Brain pericyte (primary cell): ENCODE measurements around the gene LAMA4.
"Not testable (repeated sequence)": the region's sequence is repeated elsewhere in the genome, so short reads cannot be mapped to it uniquely, and the experiment has no call there.

ENCODE experiments used
- DNase-seq: peaks from one replicate; pipeline ENCODE4 v3.0.0-alpha.2; 2012; ENCODE audit warnings: low read depth, low spot score

The LAMA4 gene

DNA sequence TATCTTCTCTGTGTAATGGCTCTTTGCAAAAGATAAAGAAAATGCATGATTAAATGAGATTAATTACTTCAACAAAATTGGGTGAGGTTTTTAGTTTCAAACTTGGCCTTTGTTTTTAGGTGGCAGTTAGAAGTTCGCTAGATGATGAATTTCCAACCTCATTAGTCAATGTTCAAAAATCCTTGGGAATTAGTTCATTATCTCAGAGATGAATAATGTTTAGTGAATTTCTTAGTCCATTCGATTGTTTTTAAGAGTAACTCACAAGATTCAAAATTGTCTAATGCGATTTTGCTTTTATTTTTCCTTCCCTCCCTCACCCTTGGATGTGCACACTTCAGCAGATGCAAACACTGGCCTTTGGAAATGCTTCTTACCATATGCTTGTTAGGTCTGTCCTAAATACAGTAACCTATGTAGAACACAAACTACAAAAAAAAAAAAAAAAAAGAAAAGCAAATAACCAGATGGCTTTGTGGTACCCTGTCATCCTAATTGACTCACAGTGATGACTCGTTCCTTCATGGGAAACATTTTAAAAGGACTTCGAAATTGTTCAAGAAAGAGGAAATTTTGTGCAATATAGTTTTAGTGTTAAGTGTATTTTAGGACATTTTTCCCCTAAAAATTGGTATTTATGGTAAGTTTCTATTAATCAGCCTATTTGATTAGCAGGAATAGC lies 100.3 kb downstream of the LAMA4 start:
- no peak for DNase-seq

DNA sequence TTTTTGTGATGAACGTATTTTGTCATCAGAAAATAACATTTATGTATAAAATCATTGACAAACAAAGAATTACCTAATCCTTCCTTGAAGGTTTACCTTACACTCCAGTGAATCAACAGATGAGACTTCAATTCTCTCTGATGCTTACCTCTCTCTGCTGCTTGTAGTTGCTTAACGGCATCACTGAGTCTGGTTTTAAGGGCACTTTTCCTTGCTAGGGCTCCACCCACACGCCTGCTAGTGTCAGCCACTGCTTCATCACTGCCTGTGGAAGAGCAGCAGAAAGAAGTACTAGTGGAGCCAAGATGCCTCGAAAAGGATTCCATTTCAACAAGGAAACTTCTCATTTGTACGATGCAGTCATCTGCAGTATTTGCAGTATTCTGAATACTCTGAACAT lies 104.0 kb downstream of the LAMA4 start:
- DNase-seq: no peak

DNA sequence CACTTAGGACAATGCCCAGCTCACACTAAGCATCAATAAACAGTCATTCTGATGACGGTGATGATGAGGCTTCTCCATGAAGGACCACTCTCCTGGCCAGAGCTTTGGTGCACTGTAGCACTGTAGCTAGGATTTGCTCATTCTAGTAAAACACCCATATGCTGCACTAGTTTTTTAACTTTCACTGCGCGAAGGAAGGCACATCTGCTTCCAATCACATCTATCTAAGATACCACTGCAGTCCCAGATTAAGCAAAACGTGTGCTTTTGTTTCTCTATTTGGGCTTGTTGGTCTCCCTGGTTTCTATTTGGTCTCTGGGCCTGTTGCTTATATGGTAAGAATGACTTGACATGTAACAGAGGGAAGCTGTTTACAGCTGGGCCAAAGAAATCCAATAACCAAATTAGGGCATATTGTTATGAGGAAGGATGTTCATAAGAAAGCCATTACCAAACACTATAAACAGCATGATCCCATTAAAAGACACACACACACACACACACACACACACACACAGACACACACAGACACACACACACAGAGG lies 104.6 kb downstream of the LAMA4 start:
- DNase-seq: no peak

DNA sequence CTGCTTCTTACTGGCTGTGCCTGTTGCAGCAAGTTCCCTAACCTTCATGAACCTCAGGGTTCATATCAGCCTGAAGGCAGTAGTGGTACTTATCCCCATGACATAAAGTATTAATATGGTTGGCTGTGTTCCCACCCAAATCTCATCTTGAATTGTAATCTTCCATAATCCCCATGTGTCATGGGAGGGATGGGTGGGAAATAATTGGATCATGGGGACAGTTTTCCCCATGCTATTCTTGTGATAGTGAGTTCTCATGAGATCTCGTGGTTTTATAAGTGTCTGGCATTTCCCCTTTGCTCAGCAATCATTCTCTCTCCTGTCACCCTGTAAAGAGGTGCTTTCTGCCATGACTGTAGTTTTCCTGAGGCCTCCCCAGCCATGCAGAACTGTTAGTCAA lies 105.1 kb downstream of the LAMA4 start:
- no peak for DNase-seq

DNA sequence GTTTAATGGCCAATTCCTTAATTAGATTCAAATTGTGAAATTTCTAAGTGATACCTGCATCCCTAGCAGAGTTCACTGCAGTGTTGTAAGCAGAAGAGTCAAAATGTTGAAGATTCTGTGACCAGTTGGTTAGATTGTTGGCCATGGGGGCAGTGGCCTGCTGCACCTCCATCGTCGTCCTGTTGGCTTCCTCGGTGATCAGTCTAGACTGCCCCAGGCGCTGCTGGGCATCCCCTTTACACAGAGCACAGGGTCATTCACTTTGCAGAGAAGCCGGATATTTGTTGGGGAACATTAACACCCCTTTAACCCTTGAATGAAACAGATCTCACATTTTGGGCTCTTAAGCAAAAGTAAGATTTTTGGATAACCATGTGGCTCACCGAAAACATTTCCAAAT lies 106.3 kb downstream of the LAMA4 start:
- DNase-seq: no peak

DNA sequence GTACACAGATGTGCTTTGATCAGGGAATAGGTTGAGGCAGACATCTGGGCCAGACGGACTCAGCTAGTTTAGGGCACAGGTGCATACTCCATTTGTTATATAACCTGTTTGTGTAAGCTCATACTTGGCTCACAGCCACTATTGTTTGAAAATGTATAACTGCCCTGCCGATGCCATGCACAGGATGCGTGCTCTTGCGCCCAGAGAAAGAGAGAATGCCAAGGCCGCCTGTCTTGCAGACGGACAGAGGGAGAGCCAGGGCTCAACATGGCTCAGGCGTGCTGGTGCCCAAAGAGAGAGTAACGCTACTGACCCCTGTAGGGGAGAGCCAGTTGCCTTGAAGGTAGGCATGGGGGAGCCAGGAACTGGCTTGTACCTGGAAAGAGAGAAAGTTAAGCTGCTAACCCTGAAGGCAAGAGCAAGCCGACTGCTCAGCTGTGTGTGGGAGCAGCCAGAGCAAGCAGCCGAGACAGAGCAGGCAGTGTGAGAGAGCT lies 109.2 kb downstream of the LAMA4 start:
- no peak for DNase-seq

DNA sequence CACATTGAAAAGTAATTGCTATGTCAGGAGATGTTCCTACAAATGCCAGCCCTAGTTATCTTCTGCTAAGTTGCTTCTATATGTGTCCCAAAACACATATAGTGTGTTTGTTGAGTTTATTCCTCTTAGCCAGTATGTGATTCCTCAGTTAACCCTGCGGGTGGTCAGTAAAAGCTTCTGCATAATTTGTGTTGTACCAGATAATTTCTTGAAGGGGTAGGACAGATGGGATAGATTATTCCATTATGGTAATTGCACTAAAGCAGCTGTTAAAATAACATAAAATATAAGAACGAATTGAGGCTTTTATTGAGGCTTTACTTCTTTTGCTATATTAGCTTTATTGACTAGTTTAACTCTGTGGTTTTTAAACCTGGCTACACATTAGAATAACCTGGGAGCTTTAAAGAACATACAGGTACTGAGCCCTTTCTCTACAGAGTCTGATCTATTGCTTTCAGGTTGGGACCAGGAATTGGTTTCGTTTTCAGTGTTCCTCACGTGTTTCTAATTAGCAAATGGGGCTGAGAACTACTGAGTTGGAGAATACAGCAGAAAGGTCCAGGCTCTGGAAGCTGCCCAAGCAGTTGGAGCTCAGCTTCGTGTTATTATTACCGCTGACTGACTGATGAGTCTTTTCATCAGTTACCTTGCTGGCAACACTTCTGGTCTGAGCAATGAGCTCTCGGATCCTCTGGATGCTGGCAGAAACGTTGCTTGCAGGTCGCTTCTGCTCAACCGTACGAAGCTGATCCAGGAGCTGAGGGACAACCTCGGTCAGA lies 110.0 kb downstream of the LAMA4 start:
- no peak for DNase-seq

DNA sequence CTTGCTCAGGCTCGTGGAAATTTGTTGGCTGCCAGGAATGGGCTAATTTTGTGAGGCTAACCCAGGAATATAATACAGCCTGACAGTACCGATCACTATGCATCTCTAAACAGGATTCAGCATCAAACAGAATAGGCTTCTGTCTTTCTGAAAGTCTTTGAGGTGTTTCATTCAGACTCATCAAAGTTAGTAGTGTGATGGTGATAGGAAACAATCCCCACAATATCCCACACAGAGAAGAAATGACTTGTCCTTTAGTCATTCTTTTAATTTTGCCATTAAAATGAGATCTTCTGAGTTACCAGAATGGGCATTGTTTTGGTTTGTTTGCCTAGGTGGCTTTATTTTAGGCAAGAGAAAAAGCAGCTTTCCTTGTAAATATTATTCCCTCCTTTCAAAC lies 112.7 kb downstream of the LAMA4 start:
- DNase-seq: no peak

DNA sequence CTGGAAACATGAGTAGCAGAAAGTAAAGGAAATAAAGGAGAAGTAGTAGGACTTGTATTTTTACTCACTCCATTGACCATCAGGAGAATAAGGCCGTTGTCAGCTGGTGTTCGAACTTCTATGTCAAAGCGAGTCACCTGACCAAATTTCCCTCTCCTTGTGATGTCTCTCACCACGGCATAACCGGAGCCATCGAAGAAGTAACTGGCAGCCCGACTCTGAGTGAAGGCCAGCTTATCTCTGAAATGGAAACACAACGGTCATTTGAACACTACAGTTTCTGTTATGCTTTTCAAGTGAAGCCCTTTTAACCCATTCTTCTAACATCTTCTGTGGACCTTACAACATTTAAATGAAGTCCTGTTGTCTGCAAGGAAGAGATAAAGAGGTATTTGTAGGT lies 115.3 kb downstream of the LAMA4 start:
- DNase-seq: no peak

DNA sequence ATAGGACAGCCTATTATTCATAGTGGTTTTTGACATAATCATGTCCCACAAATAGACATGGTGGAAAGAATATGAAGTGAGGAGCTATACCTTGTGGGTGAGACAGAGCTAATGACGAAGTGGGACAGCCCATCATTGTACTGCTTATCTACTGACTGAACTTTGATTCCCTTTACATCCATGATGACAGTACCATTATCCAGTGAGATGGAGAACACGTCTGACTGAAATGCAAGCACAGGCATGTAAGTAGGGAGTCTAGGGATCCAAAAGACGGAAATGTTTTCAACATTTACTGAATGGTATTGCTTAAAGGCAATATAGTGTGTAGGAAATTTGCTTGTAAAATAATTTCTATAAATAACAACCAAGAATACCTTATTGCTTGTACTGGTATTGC lies 123.5 kb downstream of the LAMA4 start:
- no peak for DNase-seq

DNA sequence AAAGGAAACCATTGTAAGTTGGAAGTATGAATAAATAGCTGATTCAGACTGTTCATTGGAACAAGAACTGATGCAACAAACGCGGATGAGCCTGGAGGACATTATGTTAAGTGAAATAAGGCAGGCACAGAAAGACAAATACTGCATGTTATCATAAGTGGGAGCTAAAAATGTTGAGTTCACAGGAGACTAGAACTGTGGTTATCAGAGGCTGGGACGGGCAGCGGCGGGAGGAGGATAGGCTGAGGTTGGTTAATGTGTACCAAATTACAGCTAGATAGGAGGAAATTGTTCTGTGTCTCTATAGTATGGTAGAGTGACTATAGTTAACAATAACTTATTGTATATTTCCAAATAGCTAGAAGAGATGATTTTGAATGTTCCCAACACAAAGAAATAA lies 126.2 kb downstream of the LAMA4 start:
- no peak for DNase-seq

DNA sequence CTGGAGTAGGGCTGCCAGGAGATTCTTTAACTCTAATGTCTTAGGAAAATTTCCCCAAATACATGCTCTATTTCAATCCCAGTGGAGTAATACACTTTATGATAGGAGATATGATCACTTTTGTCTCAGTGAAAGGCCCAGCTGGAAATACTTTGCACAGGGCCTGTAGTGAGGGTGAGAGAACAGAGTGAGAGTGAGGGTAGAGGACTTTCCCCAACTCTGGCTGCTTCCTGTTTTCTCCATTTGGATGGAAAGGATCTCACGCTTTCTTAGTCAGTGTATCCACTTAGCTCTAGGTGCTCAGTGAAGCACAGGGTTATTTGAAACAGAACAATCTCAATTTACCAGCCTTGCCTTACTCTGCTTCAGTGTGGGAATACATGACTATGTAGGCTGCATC lies 130.4 kb downstream of the LAMA4 start:
- DNase-seq: no peak

DNA sequence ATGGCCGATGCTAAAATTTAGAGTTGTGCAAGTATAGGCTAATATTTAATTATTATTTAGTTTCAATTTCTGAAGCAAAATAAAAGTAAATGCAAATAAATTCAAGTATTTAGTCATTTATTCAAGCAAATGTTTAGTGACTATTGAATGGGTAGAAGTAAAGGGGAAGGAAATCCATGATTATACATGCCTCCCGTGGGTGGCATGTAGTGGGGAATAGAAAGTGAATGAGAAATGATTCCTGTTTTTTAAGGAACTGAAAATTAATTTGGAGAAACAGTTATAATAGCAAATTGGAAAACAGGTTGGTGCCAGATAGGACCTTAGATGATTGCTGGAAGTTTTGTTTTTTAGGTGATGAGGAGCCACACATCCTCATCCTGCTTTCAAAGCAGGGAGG lies 131.6 kb downstream of the LAMA4 start:
- DNase-seq: no peak

DNA sequence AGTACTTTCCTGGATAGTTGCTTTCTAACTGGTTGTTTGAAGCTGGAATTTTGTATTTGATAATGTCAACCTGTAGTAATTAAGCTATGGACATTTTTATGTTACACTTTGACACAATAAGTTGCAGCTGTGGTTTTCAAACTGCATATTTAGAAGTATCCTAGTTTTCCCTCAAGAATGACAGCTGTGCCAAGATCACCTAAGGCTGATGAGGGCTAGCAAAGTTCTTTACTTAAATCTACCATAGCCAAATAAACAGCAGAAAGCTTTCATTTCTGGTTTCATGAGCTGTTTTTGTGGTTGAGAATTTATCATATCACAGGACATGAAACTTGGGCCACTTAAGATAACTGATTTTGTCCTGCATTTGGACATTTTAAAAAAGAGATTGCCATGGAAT lies 136.3 kb downstream of the LAMA4 start:
- no peak for DNase-seq

DNA sequence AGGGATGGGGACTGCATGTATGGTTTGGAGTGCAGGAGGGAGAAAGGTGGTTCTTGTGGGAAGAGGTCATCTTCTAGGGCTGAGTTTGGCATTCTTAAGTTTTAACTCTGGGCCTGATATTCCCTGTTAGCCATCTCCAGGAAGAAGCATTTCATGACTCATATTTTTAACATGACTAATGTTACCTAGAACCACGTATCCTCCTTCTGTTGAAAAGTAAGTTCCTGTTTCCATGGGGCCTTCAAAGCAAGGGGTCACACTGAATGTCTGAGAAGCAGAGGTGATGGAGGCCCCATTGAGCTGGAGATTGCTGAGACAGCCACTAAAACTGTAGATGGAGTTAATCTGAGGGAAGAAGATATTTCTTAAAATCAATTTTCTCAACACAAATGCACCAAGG lies 136.8 kb downstream of the LAMA4 start:
- no peak for DNase-seq

DNA sequence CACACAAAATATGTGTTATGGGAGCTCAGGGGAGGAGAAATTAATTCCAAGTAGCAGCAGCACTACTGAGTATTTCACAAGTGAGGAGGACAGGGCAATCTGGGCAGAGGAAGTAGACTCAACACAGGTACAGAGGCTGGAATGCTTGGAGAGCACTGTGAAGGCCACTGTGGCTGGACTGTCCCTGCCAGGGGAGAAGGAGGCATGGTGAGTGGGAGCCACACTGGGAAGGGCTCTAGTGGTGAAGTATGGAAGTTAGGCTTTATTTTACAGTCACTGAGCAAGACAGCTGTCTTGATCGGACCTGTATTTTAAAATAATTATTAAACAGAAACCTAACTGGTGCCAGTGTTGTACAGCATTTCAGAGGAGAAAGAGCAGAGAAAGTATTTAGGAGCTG lies 138.1 kb downstream of the LAMA4 start:
- no peak for DNase-seq

DNA sequence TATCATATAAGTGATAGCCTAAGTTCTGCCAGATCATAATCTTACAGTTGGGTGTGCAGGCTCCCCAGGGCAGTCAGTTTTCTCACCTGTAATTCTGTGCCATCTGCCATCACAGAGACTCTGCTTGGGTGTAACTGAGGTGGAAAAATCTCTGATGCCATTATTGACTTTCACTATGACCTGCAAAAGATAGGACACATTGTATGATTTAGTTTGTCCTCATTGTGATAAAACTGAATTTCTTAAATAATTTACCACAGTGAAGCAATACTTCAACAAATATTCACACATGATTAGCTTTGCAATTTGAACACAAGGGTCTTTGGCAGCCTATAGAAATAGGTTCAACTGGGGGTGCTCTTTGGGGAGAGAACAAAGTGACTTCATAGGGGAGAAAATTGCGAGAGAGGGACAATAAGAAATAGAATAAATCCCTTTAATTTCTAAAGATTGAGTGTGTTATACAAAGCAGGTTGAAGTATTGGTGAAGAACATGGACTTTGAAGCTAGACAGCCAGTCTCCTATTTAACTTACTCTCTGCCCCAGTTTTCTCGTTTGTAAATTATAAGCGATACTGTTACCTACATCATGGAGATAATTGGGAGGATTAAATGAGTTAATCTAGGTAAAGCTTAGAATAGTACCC lies 139.7 kb downstream of the LAMA4 start:
- DNase-seq: no peak

DNA sequence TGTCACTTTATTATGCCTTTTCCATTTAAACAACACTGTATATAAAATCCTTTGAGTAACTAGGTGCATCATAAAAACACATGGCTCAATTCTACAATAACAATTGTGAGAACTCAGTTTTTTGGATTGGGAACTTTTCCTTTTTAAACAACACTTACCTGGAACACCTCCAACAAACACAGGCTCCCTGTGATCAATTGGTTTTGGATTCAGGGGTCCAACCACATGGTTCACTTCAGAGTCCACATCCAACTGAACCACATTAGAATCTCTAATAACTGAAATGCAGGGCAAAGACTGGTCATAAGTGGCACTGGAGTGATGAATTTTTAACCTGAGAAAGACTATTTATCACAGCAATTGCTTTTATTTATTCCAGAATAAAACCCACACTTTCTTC lies 140.4 kb downstream of the LAMA4 start:
- DNase-seq: peak; percentile 11

DNA sequence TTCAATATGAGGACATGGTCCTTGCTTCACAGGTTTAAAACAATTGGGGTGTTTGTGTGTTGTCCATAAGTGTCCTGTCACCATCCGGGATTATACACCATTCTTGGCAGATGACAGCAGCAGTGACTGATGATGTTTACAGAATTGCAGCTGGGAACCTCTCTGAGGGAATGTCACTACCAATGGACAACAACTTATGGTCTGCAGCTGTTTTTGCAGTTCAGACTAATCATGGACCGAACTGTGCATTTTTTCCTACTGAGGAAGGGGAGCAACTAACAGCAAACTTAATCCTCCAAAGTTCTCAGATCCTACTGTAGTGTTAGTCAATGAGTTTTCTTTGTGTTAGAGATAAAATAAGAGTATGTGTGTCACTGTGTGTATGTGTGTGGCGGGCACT lies 140.9 kb downstream of the LAMA4 start:
- DNase-seq: no peak

DNA sequence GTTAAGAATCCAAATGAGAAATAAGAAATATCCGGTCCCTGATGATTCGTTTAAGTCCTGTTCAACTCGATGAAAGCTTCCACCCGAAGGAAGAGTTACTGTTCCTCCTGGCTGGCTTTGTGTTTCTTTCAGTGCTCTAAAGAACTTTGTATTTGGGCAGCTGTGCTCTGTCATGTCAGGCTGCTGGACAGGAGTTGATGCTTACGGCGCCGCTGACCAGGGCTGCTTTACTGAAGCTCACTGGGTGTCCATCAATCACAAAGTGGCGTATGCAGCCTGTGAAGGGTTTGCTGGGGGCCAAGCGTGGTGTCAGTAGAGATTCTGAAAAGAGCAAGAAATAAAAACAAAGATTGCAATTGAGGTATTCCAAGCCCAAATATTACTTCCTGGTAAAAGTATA lies 145.1 kb downstream of the LAMA4 start:
- DNase-seq: no peak

DNA sequence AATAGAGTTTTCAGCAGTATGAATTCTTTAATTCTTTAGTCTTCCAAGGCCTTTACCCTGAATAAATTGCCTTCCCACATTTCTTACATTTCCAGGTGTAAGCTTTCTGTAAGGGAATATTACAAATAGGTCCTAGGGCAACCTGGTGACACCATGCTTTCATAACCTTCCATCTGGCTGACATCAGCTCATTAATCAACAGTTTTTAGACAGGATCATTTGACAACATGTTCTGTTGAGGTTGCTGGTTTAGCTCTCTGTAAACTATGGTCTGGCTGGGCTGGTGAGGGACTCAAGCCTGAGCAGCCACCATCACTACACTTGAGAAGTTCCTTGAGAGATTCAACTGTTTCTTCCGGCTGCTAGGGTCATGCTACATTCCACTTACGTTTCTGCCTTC lies 147.8 kb downstream of the LAMA4 start:
- DNase-seq: no peak

DNA sequence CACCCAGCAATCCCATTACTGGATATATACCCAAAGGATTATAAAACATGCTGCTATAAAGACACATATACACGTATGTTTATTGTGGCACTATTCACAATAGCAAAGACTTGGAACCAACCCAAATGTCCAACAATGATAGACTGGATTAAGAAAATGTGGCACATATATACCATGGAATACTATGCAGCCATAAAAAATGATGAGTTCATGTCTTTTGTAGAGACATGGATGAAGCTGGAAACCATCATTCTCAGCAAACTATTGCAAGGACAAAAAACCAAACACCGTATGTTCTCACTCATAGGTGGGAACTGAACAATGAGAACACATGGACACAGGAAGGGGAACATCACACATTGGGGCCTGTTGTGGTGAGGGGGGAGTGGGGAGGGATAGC lies 148.3 kb downstream of the LAMA4 start:
- DNase-seq: not testable (repeated sequence)

DNA sequence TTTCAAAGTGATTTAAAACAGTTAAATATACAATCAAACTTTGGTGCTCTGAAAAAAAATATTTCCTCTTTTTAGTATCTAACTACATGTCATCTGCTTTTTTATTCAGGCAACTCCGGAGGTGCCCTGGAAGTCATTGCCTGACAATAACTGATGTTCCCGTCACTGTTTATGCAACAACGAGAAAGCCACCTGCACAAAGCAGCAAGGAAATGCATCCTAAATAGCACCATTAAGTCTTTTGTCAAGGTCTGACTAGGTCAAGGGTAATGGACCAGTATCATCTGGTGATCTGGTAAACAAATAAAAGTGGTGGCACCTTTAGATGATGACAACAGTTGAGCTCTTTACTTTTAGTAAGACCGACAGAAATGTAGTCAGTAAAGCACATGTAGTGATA lies 153.8 kb downstream of the LAMA4 start:
- DNase-seq: no peak
